NCI-H446 (cell line): Measurements from ENCODE around the gene BCKDHB.
A peak's percentile ranks its signal among the peaks of the same experiment; 100 is the strongest.

ENCODE experiments used
- DNase-seq, 2 experiments: peaks; one replicate each; lab custom pipeline; 2025; lab: John Stamatoyannopoulos, UW

BCKDHB gene

DNA sequence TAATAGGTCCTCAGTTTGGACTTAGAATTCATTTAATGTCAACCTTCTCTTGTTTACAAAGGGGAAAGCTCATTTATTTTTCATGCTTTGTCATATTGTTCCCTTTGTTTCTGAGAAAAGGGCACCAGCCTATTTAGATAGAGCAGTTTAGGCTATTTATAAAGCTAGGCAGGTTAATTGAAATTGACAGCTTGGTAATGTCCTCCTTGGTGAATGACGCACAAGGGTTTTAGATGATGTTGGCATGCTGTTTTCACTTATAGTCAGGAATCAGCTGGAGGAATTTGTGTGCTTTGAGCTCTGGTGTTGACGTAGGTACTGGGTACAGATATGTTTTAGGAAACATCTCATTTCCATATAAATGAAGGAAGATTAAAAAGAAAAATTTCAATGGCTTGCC lies 45.2 kb downstream of the BCKDHB start:
- DNase-seq, result no peak

DNA sequence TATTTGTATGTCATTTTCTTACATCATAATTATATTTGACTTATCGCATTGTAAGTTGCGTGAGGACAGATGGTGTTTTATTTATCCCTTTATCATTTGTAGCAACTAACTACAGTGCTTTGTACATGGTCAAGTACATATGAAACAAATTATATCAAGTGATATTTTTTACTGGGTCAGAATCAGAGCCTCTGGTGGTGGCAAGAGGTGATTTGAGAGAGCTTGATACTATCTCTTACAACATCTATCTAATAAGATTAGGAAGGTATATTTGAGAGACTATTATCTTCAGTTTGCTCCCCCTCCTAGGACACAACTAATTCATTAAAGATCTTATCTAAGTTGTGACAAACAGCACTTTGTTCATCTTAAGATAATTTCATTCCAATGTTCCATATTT lies 47.7 kb downstream of the BCKDHB start:
- no peak for DNase-seq

DNA sequence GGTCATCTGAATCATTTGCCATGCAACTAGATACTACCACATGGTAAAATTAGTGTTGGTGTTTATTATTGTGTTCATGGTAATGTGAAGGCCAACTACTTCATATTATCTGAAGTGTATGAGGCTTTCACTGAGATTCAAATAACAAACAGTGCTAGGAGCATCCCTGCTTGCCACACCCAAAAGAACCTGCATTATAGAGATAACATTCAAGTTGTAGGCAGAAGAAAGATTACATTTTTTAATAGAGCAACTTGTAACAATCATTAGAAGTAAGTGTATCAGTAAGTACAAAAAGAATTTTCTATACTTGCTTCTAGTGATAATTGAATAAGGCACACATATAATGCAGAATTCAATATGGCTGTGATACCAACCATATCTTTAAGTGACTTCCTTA lies 49.8 kb downstream of the BCKDHB start:
- no peak for DNase-seq

DNA sequence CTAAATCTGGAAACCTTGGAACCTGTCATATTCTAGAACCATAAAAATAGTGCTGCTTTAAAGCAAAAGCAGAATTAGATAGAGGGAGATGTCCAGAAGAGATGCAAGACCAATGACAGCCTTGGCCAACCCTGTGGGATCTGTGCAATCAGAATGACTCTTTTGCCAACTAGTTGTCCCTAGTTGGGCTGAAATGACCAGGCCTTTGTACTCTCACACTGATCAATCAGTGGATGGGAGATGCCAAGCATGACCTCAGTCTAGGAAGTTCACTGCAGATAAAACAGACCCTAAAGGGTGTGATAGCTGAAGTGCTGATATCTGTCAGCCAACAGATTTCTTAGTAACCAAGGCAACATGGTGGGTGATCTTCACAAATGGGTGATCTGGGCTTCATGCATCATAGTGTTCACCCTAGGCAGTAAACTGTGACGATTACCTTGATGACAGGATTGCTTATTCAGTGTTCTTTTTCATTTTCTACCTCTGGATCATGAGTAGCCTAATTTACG lies 52.1 kb downstream of the BCKDHB start:
- DNase-seq, result no peak

- DNase-seq, result no peak
Observed at GRCh38 chr6:80161434-80161833, 55.0 kb downstream of the BCKDHB start.

- DNase-seq, result no peak
Observed at GRCh38 chr6:80163754-80164187, 57.3 kb downstream of the BCKDHB start.

GRCh38 chr6:80165143-80165542 lies 58.7 kb downstream of the BCKDHB start:
- no peak for DNase-seq

DNA sequence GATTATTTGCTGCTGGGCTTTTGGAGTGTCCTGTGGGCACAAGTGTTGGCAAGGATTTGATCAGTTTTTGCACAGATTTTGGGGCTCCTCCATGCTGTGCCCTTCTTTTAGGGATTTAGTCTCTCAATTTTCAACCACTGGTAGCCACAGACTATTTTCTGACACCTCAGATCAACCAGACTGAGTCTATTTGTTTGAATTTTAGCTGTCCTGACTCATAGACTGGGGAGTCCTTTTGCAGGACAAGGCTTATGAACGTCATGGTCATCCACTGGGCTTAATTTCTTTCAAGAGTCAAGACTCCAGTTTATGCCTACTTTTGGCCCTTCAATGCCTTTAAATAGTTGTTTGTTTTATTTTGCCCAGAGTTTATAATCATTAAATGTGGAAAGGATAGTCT lies 59.3 kb downstream of the BCKDHB start:
- DNase-seq, result no peak

GRCh38 chr6:80170433-80170832 lies 64.0 kb downstream of the BCKDHB start:
- DNase-seq, result no peak

DNA sequence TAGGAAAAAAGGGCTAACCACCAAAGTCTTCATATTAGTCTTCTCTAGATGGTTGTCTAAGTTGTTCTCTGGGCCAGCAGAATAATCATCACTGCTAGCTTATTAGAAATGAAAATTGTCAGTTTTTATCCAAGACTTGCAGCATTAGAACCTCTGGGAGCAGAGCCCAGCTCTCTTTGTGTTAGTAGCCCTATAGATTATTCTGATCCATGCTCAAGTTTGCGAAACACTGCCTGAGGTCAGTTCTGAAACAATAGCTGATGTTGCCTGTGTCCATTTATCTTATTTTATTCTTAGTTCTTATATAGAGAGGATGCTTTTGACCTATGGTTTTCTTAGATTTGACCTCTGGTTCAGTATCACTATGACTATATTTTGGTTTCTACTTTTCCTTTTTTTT lies 66.9 kb downstream of the BCKDHB start:
- no peak for DNase-seq

GRCh38 chr6:80174900-80175572 lies 68.6 kb downstream of the BCKDHB start:
- DNase-seq, result no peak

- DNase-seq, result no peak
Observed at GRCh38 chr6:80179695-80180094, 73.2 kb downstream of the BCKDHB start.

GRCh38 chr6:80181352-80182081 lies 75.0 kb downstream of the BCKDHB start:
- no peak for DNase-seq

DNA sequence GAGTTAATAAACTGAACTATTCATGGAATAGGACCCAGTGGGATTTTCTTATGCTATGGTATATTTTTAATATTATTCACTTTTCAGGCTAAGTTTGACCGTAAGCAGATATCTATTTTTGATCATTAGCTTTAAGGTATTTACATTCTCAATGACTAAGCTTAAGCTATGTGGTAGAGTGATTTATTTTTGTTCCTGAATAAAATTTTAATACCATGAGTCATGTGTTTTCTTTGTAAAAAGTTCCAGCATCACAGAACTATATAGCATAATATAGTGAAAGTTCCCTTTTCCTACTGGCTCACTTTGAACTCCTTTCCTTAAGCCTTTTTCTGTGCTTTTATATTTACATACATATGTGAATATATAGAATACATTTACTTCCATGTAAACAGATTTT lies 75.8 kb downstream of the BCKDHB start:
- DNase-seq, result no peak

GRCh38 chr6:80183019-80183795 lies 76.7 kb downstream of the BCKDHB start:
- no peak for DNase-seq

DNA sequence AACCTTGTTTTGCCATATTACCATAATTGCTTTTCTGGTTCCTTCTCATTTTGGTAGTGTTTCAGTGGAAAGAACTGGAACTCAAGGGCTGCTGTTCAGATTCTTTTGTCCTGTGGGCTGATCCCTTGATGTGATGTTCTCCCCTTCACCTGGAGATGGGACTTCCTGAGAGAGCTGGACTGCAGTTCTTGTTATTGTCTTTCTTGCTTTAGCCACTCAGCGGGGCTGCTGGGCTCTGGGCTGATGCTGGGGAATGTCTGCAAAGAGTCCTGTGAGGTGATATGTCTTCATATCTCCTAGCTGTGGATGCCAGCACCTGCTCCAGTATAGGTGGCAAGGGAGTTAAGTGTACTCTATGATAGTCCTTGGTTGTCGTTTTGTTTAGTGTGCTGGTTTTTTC lies 79.0 kb downstream of the BCKDHB start:
- no peak for DNase-seq

GRCh38 chr6:80186082-80186481 lies 79.6 kb downstream of the BCKDHB start:
- DNase-seq, result no peak

- no peak for DNase-seq
Observed at GRCh38 chr6:80196906-80197305, 90.4 kb downstream of the BCKDHB start.

- DNase-seq, result peak; percentile 20 to 83
Observed at GRCh38 chr6:80197474-80197873, 91.0 kb downstream of the BCKDHB start.

DNA sequence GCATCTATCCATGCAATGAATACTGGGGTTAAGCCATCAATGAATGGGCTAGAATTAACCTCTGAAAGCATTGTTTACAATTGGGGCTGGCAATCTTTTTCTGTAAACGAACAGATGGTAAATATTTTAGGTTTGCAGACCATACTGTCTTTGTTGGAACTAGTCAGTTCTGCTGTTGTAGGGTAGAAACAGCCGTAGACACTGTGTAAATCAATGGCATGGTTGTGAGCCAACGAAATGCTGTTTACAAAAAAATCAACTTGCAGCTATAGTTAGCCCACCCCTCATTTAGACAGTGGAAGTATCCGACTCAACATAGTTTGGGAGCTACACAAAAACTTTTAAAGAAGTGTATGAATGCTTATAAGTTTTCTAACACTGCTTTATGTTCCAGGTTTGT lies 91.5 kb downstream of the BCKDHB start:
- peak in 1 of 2 experiments; percentile 33 for DNase-seq

GRCh38 chr6:80203283-80203682 lies 96.8 kb downstream of the BCKDHB start:
- DNase-seq, result no peak

- no peak for DNase-seq
Observed at GRCh38 chr6:80205404-80205803, 98.9 kb downstream of the BCKDHB start.

DNA sequence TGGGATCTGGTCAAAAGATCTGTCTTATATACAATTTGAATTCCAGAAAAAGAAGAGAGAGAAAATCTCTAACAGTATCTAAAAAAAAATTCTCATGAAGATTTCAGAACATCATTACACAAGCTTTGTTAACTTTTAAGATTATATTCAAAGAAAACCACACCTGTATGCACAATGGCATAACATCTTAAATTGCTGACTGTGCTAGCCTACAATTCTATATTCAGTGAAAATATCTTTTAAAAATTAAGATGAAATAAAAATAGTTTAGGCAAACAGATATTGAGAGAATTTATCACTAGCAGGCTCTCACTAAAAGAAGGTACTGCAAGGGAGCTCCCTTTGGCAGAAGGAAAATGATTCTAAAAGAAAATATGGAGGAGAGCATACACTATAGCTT lies 100.3 kb downstream of the BCKDHB start:
- DNase-seq, result no peak
